22Rv1 (cell line): Measurements from ENCODE around the gene CPTP.

Source experiments
- ZFX ChIP-seq: fragments of 450-650 bp; IDR thresholded peaks from 2 replicates; pipeline ENCODE4 v1.6.1; 2017; ENCODE audit warnings: antibody characterized with exemption, borderline replicate concordance
- TF ChIP-seq, protein P1 (sequence below): fragments of 450-650 bp; IDR thresholded peaks from 2 replicates; pipeline ENCODE4 v1.5.1; 2017; ENCODE audit warnings: mild to moderate bottlenecking

DNA sequence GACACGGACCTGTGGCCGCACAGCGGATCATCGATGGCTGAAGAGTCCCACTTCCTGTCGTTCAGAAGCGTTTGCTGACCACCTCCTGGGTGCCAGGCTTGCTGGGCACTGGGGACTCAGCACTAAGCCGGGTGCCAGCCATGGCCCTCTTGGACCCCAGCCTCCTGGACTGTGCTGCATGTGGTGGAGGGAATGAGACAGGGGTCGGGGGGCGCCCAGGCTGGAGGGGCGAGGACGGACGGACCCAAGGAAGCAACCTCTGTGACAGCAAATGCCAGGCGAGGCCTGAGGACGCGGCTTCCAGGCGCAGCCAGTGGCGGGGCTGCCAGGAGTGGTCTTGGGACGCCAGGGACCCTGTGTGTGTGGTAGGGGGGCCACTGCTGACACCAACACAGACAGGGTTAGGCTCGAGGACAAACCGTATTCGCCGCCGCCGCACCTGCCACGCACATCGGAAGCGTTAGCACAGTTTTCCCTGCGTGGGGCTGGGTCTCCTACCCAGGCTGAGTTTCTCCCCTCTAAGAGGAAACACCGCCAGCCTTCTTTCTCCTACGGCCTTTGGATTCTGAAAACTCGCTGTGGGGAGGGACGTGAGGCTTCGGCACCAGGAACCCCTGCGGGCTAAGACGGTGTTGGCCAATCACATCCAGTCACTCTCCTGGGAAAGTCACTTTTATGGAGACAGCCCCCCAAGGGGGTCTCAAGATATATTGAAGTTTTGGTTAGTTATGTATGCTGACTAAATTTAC is 36.8 kb downstream of the CPTP start:
- TF ChIP-seq, protein P1, sequence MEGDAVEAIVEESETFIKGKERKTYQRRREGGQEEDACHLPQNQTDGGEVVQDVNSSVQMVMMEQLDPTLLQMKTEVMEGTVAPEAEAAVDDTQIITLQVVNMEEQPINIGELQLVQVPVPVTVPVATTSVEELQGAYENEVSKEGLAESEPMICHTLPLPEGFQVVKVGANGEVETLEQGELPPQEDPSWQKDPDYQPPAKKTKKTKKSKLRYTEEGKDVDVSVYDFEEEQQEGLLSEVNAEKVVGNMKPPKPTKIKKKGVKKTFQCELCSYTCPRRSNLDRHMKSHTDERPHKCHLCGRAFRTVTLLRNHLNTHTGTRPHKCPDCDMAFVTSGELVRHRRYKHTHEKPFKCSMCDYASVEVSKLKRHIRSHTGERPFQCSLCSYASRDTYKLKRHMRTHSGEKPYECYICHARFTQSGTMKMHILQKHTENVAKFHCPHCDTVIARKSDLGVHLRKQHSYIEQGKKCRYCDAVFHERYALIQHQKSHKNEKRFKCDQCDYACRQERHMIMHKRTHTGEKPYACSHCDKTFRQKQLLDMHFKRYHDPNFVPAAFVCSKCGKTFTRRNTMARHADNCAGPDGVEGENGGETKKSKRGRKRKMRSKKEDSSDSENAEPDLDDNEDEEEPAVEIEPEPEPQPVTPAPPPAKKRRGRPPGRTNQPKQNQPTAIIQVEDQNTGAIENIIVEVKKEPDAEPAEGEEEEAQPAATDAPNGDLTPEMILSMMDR: no peak
- TF ChIP-seq ZFX: no peak
